Superior temporal gyrus (tissue), 1 donor: ENCODE data around the gene CA11.
A peak's percentile ranks its signal among the peaks of the same experiment; 100 is the strongest.
"Not testable (repeated sequence)": the region's sequence is repeated elsewhere in the genome, so short reads cannot be mapped to it uniquely, and the experiment has no call there.

Experiments
- DNase-seq: peaks from one replicate; pipeline ENCODE4 v3.0.0-alpha.2; 2016; ENCODE audit errors: extremely low spot score

The CA11 gene

GRCh38 chr19:48669903-48670668 is 24.1 kb upstream of the CA11 start:
- no peak for DNase-seq

DNA sequence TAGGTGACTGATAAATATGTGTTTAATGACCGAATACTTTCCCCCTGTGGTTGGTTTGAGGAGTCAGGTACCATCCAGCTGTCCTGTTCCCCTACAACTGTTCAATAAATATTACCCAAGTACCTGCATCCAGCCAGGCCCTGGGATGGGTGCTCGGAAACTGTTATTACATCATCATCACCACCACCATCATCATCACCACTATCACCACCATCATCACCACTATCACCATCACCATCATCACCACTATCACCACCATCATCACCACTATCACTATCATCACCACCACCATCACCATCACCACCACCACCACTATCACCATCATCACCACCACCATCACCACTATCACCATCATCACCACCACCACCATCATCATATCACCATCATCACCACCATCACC is 22.8 kb upstream of the CA11 start:
- no peak for DNase-seq

DNA sequence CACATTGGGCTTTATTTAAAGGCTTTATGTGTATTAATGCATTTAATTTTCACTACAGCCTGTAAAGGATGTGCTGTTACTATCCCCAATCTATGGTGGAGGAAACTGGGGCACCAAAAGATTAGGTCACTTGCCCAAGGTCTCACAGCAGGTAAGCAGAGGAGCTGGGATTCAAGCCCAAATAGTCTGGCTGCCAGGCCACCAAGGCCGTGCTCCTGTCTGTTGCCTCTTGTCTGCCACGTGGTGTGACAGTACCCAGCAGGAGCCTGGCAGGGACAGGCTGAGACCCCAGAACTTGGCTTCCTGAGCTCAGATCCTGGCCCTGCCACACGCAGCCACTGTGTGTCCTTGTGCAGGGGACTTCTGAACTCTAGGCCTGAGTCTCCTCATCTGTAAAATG is 22.3 kb upstream of the CA11 start:
- no peak for DNase-seq

DNA sequence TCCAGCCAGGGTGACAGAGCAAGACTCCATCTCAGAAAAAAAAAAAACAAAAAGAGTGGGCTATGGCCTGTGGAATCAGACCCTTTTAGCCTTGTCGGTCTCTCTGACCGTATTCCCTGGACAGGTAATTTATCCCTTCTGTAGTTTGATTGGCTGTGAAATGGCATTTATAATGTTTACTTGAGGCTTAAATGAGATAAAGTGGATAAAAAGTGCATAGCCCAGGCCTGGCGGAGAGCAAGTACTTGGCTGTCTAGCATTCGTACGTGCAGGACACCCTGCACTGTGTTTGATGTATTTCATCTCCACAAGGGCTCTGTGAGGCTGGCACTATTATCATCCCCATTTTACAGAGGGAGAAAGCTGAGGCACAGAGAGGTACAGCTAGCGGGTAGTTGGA is 19.8 kb upstream of the CA11 start:
- DNase-seq, result no peak

DNA sequence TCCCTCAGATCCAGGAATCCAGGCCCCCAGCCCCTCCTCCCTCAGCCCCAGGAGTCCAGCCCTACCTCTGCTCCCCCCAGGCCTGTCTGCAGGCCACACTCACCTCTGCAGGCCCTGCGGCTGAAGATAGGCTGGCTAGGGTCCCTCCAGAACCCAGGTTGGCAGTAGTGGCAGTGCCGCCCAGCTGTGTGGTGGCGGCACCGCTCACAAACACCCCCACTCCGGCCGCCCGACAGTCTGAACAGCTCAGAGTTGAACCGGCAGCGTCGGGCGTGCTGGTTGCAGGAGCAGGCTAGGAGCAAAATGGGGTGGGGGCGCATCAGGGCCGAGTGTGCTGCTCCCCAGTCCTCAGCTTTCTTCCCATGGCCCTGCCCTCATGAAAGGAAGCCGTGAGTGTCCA is 18.5 kb upstream of the CA11 start:
- no peak for DNase-seq

- DNase-seq, result no peak
Observed at GRCh38 chr19:48663667-48664066, 17.7 kb upstream of the CA11 start.

DNA sequence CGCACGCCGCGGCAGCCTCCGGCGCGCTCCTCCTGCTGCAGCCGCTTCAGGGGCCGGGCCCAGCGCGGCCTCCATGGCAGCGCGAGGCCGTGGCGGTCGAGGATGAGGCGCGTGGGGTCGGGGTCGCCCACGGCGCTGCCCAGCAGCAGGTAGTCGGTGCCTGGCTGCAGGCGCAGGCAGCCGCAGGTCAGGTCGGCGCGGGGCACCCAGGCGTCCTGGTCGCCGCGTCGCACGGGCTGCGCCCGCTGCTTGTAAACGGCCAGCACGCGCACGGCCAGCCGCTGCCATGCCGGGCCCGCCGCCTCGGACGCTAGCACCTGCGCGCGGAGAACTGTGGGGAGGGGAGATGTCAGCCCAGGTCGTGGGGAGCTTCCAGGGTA is 15.7 kb upstream of the CA11 start:
- no peak for DNase-seq

DNA sequence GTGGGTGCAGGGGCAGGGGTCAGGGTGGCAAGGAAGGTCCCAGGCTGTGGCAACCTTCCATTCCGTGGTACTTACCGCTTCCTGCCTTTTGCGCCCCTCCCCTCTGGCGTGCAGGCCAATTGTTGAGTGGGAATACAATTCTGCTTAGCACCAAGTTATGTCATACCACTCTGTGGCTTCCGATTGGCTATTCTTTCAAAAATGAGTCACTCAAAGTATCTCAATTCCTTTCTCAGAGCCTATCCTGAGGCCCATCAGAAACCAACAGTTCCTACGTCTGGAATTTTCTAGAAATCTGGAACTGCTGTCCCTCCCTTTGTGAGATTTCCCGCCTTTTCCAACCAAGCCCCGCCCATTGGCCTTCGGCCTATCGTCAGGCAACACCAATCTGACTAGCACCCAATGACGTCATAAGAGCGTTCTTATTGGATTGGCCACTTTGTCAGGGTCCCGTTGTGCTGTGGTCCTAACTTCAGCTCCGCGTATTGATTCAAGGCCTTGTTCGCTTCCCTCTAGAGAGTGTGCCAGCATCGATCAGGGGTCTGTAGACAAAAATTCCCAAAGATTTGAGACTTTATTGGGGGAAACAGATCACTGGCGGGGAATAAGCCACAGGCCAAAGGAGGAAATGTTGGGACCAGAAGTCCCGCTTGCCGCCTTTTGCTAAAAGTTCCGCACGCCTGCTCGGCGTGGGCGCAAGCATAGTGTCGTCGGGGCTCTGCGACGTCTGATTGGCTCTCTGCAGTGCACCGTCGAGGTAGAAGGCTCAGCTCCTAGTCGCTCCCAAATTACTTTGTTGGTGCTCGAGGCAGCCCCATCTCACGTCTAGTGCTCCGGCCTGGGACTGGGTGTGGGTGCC is 15.1 kb upstream of the CA11 start:
- DNase-seq, result peak; percentile 90

- DNase-seq, result peak; percentile 22
Observed at GRCh38 chr19:48659768-48660167, 13.8 kb upstream of the CA11 start.

DNA sequence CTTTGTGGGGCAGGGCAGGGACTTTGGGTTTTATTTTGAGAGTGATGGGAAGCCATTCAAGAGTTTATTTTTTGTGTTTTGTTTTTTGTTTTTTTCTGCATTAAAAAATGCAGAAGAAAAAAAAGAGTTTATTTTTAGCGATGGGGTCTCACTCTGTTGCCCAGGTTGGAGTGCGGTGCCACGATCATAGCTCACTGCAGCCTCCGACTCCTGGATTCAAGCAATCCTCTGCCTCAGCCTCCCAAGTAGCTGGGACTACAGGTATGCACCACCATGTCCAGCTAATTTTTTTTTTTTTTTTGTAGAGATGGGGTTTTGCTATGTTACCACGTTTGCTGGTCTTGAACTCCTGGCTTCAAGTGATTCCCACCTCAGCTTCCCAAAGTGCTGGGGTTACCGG is 12.5 kb upstream of the CA11 start:
- DNase-seq, result no peak

- not testable (repeated sequence) for DNase-seq
Observed at GRCh38 chr19:48657828-48658227, 11.8 kb upstream of the CA11 start.

DNA sequence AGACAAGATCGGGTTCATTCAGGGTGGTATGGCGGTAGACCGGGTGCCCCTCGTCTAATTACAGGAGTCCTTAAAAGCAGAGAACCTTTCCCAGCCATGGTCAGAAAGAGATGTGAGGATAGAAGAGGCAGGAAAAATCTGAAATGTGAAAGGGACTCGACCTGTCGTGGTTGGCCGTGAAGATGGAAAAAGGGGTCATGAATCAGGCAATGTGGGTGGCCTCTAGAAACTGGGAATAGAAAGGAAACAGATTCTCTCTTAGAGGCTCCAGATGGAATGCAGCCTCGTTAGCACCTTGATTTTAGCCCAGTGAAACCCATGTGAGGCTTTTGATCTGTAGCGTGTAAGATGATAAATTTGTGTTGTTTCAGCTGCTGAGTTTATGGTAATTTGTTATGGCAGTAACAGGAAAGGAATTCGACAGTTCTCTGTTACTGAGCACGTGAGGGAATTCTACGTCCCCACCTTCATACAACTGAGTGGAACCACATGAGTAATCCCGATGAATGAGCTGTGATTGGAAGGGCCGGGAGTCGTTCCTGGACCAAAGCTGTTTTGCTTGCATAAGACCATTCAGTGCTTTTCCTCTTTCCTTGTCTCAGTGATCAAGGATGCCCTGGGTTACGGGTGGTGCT is 11.0 kb upstream of the CA11 start:
- DNase-seq, result peak; percentile 16

DNA sequence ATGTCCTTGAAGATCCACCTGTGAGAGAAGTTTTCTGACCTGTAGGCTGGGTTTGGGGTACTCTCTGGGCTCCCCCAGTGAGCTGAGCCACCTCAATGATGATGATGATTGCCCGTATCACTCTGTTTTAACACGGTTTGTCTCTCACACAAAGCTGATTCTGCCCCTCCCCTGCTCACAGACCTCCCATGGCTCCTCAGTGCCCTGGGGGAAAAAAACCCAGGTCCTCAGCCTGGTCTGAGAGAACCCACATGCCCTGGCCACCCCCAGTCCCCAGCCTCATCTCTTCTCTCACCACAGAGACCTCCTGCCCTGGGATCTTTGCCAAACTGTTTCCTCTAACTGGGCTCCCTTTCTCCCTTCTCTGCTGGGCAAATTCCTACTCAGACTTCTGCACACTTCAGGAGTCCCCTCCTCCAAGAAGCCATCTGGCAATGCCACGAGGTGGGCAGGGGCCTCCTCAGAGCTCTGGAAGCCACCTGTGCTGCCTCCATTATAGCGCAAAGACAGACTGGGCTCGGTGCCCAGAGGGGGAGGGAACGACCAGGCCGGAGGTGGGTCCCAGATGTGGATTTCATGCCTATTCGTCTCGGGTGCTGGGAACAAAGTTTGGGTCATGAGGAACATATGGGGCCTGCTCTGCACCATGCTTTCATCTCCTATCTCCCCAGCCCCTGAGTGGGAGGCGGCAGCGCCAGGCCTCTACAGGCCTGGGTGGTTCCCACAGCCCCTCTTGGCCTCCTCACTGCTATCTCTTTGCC is 8.5 kb upstream of the CA11 start:
- no peak for DNase-seq

GRCh38 chr19:48651683-48652048 is 5.7 kb upstream of the CA11 start:
- no peak for DNase-seq

GRCh38 chr19:48650974-48651682 is 5.1 kb upstream of the CA11 start:
- no peak for DNase-seq

DNA sequence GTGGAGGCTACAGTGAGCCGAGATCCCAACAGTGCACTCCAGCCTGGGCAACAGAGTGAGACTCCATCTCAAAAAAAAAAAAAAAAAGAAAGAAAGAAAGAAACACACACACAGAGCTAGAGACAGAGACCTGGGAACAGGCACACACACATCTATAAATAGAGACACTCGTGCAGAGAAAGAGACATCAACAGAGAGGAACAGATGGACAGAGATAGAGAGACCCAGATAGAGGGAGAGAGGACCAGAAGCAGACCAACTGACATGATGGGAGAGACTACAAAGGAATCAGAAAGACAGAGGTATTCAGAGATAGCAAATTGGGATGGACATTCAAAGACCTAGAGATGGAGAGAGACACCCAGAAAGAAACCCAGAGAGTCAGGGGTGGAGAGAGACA is 2.1 kb upstream of the CA11 start:
- no peak for DNase-seq

DNA sequence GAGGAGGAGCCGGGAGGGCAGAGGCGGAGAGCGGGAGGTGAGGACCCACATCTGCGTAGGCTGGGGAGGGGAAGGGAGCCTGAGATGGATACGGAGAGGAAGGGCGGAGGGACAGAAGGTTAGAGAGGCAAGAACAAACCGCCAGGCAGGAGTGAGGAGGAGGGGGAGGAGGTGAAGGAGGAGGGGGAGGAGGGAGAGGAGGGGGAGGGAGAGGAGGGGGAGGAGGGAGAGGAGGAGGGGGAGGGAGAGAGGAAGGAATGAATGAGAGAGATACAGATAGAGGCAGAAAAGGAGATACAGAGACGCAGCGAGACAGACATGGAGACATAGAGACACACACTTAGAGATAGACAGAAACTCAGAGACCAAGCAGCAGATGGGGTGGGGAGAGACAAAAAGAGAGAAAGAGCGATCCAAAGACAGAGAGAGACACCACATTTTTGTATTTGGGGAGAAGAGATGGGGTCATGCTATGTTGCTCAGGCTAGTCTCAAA is 782 bp upstream of the CA11 start:
- peak; percentile 29 for DNase-seq

GRCh38 chr19:48645620-48646000 is 377 bp downstream of the CA11 start:
- DNase-seq, result peak; percentile 55

GRCh38 chr19:48644839-48645619 is 958 bp downstream of the CA11 start:
- peak; percentile 89 for DNase-seq

GRCh38 chr19:48644355-48644754 is 1.6 kb downstream of the CA11 start:
- DNase-seq, result no peak
